PC-3 (cell line): ENCODE measurements around the gene ANKRD37.

Experiments used
- CTCF ChIP-seq: fragments of 300-600 bp; sonication (generic); conservative IDR thresholded peaks from 2 replicates; pipeline ENCODE4 v1.5.1; 2017; ENCODE audit warnings: antibody characterized with exemption, low read depth, mild to moderate bottlenecking, low read length
- EZH2 ChIP-seq: fragments of 300-600 bp; sonication (generic); IDR thresholded peaks from one replicate; pipeline ENCODE4 v1.6.1; 2017; ENCODE audit warnings: antibody characterized with exemption, mild to moderate bottlenecking, low read length; ENCODE audit not compliant: unreplicated experiment

- TF ChIP-seq CTCF (no peak), EZH2 (no peak)
Observed at GRCh38 chr4:185412412-185412811, 15.8 kb downstream of the ANKRD37 start.
